Measurements from ENCODE around the gene BMP4.

BMP4 gene

DNA sequence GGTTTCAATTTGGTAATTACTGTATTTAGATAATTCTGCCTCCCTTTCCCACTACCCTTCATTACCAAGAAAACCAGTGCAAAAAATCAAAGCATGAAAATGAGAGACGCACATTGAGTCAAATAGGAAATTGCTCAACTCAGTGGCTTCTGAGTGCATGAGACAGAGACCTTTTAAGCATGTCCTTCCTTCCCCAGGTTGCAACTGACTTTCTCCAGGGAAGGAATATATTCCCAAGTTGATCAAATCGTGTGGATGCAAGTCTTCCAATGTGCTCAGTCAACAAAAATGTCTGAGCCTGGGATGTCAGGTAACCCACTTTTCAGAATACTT, 12.9 kb downstream of the BMP4 start:
- no peak for DNase-seq (ENCODE audit: low spot score)

DNA sequence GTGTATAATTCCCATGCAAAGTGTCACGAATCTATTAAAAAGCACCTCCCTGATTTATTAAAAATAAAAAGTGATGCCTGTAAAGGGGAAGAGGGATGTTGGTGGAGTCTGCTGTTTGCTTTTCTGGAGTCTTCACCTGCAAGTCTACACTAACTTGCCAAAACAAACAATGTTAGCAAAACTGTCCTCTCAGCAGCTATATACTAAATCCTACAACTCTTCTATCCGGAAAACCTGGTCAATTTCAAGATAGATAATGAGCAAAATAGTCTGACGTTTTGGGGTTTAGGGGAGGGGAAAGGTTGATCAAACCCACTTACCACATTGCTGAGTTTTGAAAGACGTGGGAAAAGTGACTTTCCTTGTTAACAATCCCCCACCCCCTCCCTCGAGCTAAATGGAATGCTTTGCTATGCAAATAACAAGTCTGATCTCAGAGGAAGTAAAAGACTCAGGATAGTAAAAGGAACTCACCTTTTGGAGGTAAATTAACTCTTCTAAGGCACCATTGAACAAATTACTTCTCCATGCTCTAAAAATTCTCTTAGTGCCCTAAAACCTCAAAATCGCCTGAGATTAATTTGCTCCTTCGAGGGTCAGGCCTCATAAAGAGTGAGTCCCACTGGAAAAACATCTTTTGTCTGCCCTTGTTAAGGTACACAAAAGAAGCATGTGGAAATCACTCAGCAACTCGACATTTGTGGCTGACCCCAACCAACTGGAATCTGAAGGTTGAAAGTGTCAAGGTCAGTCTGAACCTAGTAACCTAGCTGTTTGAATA, 13.5 kb downstream of the BMP4 start:
- no peak for DNase-seq (ENCODE audit: low spot score)

DNA sequence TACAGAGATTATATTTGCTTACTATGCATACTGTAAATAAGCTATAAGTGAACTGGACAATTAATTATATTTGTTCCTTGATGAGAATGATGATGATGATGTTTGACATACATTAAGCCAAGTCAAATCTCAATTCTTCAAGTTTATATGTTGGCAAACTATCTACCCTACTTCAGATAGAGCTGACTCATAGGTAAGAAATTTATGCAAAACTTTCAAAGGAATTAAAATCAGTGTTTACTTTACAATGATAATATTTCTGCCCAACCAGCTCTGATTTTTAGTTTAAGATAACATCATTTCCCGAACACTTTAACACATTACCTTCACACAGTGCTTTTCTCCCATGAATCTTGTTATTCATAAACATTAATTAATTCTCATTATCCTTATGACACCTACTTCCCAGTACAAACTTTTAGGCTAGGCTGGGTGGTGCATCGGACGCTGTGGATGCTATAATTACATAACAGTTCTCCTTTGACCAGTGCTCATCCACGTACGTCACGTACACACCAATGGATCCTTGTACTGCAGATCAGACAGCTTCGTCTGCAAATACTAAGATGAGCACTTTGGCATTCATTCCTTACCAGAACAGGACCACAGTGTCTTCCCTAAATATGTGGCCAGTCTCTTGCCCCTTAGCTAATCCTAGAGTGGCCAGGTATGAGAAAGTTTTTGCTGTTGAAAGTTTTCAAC, 18.3 kb downstream of the BMP4 start:
- DNase-seq (ENCODE audit: low spot score): no peak

DNA sequence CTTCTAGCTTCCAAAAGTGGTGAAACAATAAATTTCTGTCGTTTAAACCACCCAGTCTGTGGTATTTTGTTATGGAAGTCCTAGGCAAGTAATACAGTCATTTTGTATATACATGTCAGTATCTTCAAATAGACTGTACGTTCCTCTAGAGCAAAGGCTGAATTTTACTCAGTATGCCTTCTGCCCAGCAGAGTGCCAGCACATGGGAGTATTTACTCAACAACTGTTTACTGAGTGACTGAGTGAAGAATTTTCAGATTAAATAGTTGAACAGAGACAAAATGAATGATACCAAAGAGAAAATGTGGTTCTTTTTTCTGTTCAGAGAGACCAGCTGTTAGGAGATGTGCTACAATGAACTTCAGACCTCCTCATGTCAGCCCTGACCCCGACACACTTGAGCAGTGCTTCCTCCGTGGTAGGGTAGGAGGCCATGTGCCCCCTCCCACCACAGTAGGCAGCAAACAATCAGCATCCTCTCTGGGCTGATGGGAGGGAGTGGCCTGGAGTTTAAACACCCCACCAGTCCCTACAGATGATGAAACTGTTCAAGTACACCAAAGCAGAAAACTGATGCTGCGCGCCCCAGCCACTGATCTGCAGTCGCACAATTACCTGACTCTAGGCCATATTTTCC, 21.7 kb downstream of the BMP4 start:
- no peak for DNase-seq (ENCODE audit: low spot score)

DNA sequence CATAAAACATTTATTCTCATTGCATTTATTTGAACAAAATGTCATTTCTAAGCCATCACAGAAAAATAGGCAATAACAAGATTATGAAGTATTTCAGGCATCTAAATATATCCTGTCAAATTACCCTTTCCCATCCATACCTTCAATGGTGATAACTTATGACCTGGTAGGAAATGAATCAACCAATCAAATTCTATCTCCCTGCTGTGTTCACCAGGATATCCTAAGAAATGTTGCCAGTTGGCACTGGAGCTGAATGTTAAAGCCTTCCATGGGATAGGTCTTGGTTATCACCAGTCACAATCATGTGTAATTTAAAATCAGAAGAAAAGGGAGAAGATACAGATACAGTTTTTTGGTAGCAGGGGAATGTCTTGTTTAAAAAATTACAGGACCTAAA, 23.7 kb downstream of the BMP4 start:
- DNase-seq (ENCODE audit: low spot score): no peak

DNA sequence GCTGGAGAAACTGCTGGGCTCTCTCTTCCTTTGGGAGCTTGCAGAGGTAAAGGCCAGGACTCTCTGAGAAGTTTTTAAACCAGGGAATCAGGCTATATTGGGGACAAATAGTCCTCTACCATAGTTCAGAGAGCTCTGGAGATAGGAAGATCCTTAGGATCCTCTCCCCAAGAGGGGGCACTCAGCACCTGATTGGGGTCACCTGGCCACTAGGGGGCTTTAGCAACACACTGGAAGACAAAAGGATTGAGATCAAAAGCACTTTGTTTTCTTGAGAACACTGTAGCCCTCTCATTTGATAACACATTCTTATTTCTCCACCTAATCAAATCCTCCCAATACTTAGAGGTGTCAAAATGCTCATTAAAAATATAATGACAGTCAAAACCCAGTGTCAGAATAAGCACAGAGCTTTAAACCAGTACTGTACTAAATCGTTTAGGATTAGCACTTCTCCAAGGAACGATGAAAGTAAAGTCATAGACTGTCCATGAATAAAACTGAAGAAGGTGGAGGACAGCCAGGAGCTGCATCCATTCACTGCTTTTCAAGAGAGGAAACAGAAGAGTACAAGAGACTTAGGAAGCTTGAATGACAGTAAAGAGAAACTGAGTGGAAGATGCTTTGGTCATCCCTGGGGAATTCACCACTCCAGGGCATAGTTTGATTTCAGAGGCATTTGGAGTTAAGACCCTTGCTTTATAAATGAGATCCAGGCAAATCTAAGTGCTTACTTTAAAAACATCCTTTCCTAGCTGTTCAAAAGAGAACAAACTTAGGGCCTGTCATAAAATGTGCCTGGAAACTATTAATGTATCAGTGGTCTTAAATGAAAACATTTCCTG, 26.5 kb downstream of the BMP4 start:
- DNase-seq (ENCODE audit: low spot score): no peak

DNA sequence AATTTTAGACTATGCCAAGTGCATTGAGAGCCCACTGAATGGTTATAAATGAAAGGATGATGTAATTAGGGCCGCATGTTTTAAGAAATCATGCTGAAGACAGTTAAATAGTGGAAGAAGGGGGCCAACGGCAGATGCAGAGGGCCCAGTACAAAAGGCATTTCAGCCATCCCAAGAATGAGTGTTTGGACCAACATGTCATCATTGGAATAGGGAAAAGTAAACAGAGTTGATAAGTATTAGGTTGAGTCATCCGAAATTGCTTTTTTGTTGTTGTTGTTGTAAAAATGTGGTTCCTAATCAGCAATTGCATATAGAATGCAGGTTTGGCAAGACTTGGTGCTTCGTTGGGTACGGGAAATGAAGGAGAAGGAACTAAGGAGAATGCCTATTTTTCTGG, 29.5 kb downstream of the BMP4 start:
- DNase-seq (ENCODE audit: low spot score): no peak

DNA sequence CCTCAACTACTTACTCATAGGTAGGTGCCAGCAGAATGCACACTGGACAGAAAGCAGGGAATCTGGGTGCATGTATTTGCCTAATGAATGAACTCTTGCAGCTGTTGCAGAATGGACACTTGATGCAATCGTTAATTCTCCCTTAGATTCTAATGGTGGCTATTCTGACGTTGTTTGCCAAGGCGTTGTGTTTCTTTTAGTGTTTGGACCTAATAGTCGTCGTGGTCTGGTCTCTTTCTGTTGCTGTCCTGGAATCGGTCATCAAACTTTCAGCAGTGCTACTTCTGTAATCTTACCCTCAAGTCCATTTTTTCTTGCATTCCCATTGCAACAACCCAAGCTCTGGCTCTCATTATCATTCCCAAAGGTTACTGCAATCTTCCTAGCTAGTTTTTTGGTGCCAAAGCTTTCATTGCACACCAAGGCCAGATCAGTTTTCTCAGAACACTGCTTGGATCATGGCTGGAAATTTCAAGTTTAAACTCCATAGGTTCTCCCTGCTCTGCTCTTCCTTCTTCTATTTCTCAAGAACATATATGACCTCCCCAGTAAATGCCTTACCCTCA, 31.3 kb downstream of the BMP4 start:
- no peak for DNase-seq (ENCODE audit: low spot score)

DNA sequence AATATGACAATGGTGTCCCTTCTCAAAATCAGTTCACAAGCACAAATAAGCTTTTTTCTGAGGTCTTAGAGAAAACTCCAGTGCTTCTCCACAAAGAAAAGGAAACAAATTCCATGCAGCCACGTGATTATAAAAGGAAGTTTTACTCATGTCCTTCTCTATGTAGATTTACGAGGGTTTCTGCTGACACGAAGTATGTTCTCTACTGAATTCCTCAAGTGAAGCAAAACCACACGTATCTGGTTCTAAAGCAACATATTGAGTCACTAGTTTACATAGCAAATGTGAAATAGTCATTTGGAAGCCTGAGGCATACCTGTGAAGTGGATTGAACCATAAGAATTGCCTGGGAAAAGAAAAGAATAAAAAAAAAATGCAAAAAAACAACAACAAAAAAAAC, 31.9 kb downstream of the BMP4 start:
- DNase-seq (ENCODE audit: low spot score): no peak

DNA sequence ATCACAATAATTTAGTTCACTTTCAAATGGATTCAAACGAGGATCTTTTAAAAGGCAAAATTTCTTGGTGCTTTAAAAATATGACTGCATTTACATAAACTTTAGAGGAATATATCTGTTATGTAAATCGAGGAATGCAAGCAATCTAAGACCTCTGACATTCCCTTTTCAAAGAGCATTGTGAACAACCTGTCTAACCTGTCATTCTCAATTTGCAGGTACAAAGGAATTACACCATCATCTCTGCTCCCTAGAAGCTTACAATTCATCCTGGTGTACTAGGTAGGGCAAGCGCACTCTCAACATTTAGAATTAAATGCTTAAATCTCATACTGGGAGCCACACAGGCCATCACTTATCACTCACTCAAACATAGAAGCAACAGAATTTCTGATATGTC, 35.6 kb downstream of the BMP4 start:
- DNase-seq (ENCODE audit: low spot score): no peak

DNA sequence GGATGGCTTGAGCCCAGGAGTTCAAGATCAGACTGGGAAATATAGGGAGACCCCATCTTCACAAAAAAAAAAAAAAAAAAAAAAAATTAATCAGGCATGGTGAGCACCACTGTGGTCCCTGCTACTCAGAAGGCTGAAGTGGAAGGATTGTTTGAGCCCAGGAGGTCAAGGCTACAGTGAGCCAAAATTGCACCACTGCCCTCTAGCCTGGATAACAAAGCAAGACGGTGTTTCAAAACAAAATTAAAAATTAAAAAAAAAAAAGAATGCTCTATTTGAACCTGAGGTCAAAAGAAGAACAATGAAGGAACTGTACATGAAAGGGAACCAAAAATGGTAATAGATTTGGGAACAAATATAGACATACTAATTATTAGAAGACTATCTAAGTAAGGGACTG, 40.4 kb downstream of the BMP4 start:
- no peak for DNase-seq (ENCODE audit: low spot score)

DNA sequence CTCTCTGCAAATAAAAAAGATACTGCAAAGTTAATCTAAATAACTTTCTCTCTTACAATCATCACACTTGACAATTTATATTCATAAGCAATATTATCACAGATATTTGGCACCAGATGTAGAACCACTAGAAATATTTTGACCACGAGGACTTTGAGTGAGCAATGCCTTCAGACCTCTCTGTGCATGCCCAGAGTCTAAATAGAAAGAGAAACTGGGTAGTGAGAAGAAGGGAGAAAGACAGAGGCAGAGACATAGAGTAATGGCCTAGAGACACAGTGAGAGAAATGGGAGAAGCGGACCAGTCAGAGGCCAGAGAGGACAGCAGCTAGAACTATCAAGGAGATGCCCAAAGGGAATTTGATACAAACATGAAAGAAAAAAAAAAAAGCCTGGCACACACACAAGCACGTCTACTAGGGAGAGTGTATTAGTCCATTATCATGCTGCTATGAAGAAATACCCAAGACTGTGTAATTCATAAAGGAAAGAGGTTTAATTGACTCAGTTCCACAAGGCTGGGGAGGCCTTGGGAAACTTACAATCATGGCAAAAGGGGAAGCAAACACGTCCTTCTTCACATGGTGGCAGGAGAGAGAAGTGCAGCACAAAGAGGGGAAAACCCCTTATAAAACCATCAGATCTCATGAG, 41.1 kb downstream of the BMP4 start:
- DNase-seq (ENCODE audit: low spot score): no peak

DNA sequence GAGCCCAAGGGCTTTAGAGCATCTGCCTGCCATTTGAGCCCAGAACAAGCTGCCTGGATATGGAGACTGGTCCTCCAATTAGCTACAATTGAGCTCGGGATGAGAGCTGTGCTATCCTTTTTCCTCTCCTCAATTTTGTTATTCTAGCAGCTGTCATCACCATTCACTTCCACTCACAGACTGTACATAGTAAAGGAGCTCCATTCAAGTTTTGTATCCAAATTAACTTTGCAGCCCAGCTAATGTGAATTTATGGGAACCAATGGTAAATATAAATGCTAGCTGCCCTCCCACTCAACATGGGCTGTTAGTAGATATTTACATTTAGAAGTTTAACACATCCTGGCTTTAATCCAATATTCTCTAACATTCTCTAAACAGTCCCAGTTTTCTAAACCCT, 44.6 kb downstream of the BMP4 start:
- DNase-seq (ENCODE audit: low spot score): no peak

DNA sequence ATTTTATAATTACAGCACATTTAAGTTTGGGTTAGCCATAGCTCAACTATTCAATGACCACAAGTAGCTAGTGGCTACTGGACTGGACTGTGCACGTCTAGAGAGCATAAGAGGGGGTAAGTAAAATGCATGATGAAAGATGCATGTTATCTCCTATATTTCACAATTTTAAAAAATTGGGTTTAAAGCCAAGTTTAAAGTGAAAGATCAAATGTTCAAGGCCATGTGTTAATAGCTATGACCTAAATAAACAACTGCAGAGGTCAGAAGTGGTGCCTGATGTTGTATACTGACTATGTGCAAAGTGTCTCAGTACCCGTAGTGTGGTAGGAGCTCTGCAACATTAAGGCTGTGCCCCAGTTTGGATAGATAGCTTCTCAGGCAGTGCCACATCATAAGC, 48.2 kb downstream of the BMP4 start:
- DNase-seq (ENCODE audit: low spot score): no peak

DNA sequence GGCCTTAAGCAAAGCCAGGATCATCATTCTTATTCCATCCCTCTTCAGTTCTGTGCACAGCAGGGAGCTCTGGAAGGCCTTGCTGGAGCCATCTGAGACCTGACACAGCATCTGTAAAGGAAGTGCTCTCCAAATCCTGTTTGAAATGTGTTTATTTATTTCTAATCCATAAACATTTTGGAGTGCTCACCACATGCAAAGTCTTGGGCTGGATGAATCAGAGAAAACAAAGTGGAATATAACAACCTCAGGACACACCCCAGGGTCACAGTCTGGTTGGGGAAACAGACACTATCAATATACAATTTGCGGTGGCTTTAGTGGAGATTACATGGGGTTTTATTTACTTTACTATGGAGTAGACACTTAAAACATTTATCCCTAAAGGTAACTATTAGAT, 54.3 kb downstream of the BMP4 start:
- DNase-seq (ENCODE audit: low spot score): no peak

DNA sequence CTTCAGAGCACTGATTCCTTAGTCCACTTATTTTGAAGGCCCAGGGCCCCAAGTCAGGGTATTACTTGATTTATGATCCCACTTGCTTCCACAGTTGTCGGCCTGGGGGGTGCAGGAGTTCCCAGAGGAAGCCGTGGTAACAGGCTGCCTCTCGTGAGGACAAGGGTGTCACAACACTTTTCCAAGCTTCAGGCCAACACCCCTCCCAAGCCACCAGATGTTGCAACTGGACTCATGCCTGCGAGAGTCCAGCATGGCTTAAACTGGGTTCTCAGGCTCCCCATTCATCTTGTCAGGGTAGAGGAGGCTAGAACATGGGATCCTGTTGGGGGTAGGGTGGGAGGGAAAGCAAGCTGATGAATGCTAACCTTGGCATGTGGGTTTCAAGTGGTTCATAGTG, 56.1 kb downstream of the BMP4 start:
- no peak for DNase-seq (ENCODE audit: low spot score)

Measured in putamen (tissue), 1 donor.